Choroid plexus epithelial cell (primary cell): Measurements from ENCODE around the gene AGPAT4.
A peak's percentile ranks its signal among the peaks of the same experiment; 100 is the strongest.

ENCODE experiments used
- DNase-seq: peaks from one replicate; pipeline ENCODE4 v3.0.0-alpha.2; 2010; ENCODE audit warnings: low read depth
- H3K4me3 ChIP-seq: 2 replicates; pipeline ENCODE4 v1.5.1; 2011; ENCODE audit warnings: low read depth, mild to moderate bottlenecking, control low read depth, low read length, moderate library complexity
- TF ChIP-seq, protein P1 (sequence below): conservative IDR thresholded peaks from 2 replicates; pipeline ENCODE4 v1.5.1; 2011; ENCODE audit warnings: low read depth, mild to moderate bottlenecking, control low read depth, inconsistent platforms, low read length, moderate library complexity

The AGPAT4 gene

DNA sequence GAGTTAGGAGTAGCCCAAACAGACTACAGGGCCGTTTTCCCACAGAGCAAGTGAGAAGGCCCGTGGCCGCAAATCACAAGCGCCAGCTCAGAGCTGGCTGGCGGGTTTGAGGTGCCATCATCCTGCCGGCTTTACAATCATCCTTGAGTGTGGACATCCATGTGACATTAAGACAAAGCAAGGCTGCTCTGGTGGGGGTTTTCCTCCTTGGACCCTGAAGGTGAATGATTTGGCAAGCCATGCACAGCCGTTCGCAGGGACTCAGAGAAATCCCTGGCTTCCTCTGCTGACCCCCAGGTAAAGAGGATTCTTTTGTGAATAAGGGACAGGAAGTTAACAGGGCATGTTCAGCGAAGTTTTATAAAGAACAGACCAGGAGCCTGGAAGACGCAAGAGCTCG, 137.2 kb downstream of the AGPAT4 start:
- TF ChIP-seq, protein P1, sequence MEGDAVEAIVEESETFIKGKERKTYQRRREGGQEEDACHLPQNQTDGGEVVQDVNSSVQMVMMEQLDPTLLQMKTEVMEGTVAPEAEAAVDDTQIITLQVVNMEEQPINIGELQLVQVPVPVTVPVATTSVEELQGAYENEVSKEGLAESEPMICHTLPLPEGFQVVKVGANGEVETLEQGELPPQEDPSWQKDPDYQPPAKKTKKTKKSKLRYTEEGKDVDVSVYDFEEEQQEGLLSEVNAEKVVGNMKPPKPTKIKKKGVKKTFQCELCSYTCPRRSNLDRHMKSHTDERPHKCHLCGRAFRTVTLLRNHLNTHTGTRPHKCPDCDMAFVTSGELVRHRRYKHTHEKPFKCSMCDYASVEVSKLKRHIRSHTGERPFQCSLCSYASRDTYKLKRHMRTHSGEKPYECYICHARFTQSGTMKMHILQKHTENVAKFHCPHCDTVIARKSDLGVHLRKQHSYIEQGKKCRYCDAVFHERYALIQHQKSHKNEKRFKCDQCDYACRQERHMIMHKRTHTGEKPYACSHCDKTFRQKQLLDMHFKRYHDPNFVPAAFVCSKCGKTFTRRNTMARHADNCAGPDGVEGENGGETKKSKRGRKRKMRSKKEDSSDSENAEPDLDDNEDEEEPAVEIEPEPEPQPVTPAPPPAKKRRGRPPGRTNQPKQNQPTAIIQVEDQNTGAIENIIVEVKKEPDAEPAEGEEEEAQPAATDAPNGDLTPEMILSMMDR: no peak
- no peak overlapping the region for H3K4me3 ChIP-seq
- no peak for DNase-seq

DNA sequence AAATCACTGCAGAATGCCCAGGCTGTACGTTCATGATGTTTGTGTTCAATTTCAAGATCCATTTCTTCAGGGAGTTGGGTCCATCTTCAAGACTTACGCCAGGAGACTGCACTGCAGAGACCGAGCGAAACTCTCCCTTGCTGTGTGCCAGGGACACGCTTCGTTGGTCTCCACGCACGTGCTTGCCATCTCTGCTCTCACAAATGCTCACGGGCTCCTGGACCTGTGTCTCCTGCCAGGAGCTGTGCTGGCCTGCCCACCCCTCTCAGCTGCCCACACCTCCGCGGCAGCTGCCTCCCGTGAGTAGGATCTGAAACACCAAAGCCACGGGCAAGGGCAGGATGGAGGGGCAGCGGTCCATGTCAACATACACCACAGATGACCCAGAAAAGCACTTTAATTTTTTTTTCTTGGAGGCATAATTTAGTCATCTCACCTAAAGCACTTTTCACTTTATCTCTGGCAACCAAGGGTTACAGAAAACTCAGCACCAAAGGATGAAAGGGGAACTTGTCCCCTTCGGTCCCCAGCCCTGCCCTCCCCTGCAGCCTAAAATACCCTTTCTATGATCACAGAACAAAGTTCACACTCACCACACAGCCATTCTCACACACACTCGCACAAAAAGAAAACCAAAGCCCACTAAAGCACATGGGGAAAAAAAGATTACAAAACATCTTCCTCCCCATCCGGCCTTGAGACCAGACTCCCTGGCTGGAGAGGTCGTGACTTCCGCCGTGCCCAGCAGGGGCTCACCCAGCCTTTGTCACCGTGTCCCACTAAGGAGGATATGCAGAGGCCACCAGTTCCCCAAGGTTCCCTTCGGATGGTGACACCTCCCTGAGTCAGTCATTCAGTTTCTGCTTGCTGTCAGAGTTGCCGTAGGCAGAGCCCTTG, 137.9 kb downstream of the AGPAT4 start:
- DNase-seq: no peak
- TF ChIP-seq, protein P1: no peak

GRCh38 chr6:161134550-161135298, 139.1 kb downstream of the AGPAT4 start:
- TF ChIP-seq, protein P1: no peak
- no peak overlapping the region for H3K4me3 ChIP-seq
- no peak for DNase-seq

More for the DNA sequence above, 137.9 kb downstream of the AGPAT4 start:
- H3K4me3 ChIP-seq: no peak overlapping the region

GRCh38 chr6:161133963-161134362, 139.9 kb downstream of the AGPAT4 start:
- DNase-seq: peak; percentile 17
- H3K4me3 ChIP-seq: no peak overlapping the region

GRCh38 chr6:161132384-161132783, 141.5 kb downstream of the AGPAT4 start:
- TF ChIP-seq, protein P1: no peak
- no peak for DNase-seq

More at GRCh38 chr6:161133963-161134362, 139.9 kb downstream of the AGPAT4 start:
- TF ChIP-seq, protein P1: no peak

DNA sequence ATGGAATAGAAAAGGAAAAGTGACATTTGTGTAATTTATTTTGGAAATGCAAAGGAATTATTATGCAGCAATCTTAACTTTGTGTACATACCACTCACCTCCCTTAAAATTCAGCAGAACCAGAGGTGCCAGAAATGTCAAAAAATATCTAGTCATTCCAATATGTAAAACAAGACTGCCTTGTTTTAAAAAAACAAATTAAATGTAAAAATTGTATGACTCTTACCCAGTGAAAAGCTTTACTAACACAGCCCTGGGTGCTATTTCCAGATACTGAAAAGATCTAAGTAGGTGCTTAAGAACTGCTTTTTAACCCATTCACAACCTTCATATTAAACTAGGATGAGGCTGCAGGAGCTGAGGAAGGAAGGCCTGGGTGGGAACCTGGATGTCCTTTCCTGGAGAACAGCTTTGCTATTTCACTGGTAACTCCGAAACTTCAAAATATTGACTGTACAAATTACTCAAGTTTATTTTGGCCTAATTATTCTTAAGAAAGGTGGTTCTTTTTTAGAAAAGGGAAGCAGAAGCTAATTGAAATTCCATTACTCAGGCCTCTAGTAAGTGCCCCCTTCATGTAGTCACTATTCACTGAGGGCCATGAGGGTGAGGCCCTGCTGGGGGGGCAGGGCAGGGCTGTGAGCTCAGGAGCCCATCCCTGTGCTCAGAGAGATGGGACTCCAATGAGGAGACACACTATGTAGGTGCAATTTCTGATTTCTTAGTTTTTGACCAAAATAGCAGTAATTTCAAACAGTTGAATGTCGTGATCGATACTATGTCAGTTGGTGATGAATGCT, 142.7 kb downstream of the AGPAT4 start:
- no peak overlapping the region for H3K4me3 ChIP-seq
- TF ChIP-seq, protein P1: no peak
- no peak for DNase-seq

More at GRCh38 chr6:161132384-161132783, 141.5 kb downstream of the AGPAT4 start:
- H3K4me3 ChIP-seq: no peak overlapping the region
